Measurements from ENCODE around the gene ZNF729.
"Not testable (repeated sequence)": the region's sequence is repeated elsewhere in the genome, so short reads cannot be mapped to it uniquely, and the experiment has no call there.

The ZNF729 gene

GRCh38 chr19:22286151-22286810 lies at the start of gene ZNF729:
Gene ZNF729, plus strand, starts transcription at chr19:22286441. Its CDS starts 85 bp downstream, at chr19:22286526.
- no peak for DNase-seq (ENCODE audit: low read depth in 2 of 2, low spot score in 1 of 2)

DNA sequence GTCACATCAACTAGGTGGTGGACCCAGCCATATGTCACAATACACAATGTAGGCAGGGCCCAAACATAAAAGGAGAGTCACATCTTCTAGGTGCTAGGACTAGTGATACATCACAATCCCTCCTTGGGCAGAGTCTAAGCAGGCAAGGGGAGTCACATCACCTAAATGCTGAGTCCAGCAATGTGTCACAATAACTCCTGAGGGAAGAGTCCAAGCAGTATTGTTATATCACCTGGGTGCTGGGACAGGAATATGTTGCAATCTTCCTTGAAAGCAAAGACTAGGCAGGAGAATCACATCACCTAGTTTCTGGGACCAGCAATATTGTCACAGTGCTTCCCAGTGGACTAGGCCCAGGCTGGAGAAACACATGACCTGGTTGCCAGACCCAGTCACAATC lies 29.4 kb upstream of the ZNF729 start:
- DNase-seq (ENCODE audit: low read depth in 2 of 2, low spot score in 1 of 2): no peak

DNA sequence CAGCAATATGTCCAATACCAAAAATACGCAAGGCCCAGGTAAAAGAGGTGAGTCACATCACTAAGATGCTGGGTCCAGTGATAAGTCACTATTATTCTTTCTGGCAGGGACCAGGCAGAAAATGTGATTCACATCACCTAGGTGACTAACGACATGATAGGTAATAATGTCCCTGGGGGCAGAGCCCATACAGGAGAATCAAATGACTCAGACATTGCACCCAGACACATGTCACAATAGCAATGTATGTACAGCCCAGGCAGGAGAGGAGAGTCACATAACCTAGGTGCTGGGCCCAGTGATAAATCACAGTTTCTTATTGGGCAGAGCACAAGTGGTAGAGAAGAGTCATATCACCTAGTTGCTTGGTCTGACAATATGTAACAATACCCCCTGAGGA lies 28.9 kb upstream of the ZNF729 start:
- DNase-seq (ENCODE audit: low read depth in 2 of 2, low spot score in 1 of 2): no peak

GRCh38 chr19:22257916-22258315 lies 28.3 kb upstream of the ZNF729 start:
- no peak for DNase-seq (ENCODE audit: low read depth in 2 of 2, low spot score in 1 of 2)

DNA sequence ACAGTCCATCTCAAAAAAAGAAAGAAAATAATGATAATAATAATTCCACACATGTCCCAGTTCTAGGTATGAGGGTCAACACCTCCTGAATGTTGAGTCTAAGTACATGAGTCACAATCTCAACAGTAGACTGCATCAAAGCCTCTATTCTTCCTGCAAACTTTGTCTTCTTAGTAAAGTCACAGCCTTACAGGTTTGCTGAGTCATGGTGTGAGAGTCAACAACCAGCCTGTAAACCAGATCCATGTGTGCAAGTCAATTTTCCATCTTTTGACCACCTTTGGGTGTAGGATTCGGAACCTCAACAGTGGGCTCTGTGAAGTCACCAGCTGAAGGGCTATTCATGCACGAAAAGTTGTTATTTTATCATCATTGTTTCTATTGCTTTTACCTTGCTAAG lies 25.7 kb upstream of the ZNF729 start:
- no peak for DNase-seq (ENCODE audit: low read depth in 2 of 2, low spot score in 1 of 2)

DNA sequence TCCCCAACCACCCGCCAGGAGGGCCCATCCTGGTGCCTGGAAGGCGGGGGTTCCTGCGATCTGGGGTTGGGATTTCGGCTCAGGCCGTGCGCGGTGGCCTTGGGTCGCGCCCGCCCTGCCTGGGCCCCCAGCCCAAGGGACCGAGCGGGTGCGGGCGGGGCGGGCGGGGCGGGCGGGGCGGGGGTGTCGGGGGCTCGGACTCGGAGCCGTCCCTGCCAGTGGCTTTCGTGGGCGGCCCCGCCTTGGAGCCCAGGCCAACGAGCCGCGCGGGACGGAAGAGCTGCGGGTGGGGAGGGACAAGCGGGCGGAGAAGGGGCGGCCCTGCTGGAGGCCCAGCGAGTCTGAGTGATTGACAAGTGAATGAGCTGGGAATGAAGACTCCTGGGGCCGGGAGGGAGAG lies 24.6 kb upstream of the ZNF729 start:
- DNase-seq (ENCODE audit: low read depth in 2 of 2, low spot score in 1 of 2): no peak

GRCh38 chr19:22263121-22263520 lies 23.1 kb upstream of the ZNF729 start:
- no peak for DNase-seq (ENCODE audit: low read depth in 2 of 2, low spot score in 1 of 2)

- DNase-seq (ENCODE audit: low read depth in 2 of 2, low spot score in 1 of 2): not testable (repeated sequence)
These were observed 35.3 kb downstream of the ZNF729 start for GRCh38 chr19:22321554-22321953.

DNA sequence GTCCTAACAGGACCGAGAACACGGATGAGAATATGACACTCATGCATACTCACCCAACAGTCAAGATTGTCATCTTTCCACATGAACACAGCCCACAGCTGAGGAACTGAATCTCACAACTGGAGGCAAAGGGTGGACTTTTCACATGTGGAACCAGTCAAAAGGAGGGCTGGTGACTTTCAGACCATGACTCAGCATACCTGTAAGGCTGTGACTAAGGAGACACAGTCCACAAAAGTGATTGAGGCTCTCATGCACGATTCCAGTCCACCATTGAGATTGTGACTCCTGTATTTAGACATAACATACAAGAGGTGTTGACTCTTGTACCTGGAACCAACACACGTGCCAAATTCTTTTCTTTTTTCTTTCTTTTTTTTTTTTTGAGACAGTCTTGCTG lies 40.0 kb downstream of the ZNF729 start:
- no peak for DNase-seq (ENCODE audit: low read depth in 2 of 2, low spot score in 1 of 2)

GRCh38 chr19:22327321-22327720 lies 41.1 kb downstream of the ZNF729 start:
- DNase-seq (ENCODE audit: low read depth in 2 of 2, low spot score in 1 of 2): no peak

GRCh38 chr19:22331521-22331920 lies 45.3 kb downstream of the ZNF729 start:
- no peak for DNase-seq (ENCODE audit: low read depth in 2 of 2, low spot score in 1 of 2)

DNA sequence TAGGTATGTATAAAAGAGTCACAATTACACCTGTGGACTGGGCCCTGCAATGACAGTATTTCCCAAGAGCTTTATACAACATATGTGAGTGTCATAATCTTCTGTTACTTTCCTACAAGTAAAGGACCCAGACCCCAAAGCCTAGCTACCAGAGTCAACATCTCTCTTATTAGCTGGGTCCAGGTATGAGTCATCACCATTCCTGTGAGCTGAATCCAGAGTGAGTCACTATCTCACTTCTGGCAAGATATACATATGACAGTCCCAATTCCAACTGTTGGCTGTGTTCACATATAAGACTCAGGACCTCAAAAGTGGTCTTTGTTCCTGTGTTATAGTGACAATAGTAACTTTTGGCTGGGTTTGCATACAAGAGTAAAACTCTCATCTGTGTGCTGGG lies 46.7 kb downstream of the ZNF729 start:
- DNase-seq (ENCODE audit: low read depth in 2 of 2, low spot score in 1 of 2): no peak

DNA sequence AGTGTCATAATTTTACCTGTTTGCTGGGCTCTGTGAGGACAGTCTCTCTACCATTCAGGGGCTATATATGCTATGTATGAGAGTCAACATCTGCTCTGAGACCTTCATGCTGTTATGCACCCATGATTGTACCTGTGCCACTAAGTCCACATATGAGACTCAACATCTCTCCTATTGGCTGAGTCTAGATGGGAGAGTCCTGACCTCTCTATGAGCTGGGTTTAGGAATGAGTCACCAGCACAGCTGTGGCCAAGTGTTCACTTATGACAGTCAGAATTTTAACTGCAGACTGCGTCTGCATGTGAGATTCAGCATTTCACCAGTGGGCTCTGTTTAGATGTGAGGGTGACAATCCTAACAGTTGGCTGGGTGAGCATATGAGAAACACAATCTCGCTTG lies 49.5 kb downstream of the ZNF729 start:
- no peak for DNase-seq (ENCODE audit: low read depth in 2 of 2, low spot score in 1 of 2)

- no peak for DNase-seq (ENCODE audit: low read depth in 2 of 2, low spot score in 1 of 2)
These were observed 68.4 kb downstream of the ZNF729 start for GRCh38 chr19:22354665-22355064.
